ENCODE measurements around the gene L3MBTL4. TPM values are rescaled to one million over a fixed set of nuclear protein-coding genes. Genes with fewer than 3 reads are reported as not detected.

The L3MBTL4 gene
- total and polyA plus RNA-seq, 4 donors, result 0.26 to 4.2 (median 2.0) TPM

GRCh38 chr18:6109743-6110142 is 305.0 kb downstream of the L3MBTL4 start:
- intact Hi-C loops (cut with DNase I), result no loop called here
- WGBS, 2 donors, result 57 to 59% methylated on average over 6 of the region's 6 CpGs

GRCh38 chr18:6107794-6108193 is 306.9 kb downstream of the L3MBTL4 start:
- no peak overlapping the region for H3K4me3 ChIP-seq (ENCODE audit: low read length in 2 of 2)
- DNase-seq, result no peak
- 58 to 70% methylated on average over 6 of the region's 6 CpGs for WGBS, 2 donors
- ATAC-seq (ENCODE audit: low FRiP score), result no peak
- no peaks in the 10 kb centered on the region for H3K27me3 ChIP-seq (ENCODE audit: control insufficient read depth in 1 of 2, insufficient read depth in 2 of 2, low read length in 1 of 2)
- H3K9me3 ChIP-seq (ENCODE audit: control insufficient read depth, low read length), result no peaks in the 10 kb centered on the region
- no peaks in the 10 kb centered on the region for H3K4me1 ChIP-seq (ENCODE audit: control insufficient read depth in 1 of 2, insufficient read depth in 2 of 2, low read length in 2 of 2)
- H3K27ac ChIP-seq (ENCODE audit: low read depth in 1 of 2, low read length in 2 of 2), result no peak overlapping the region
- intact Hi-C loops (cut with DNase I), result no loop called here
- H3K36me3 ChIP-seq (ENCODE audit: control insufficient read depth in 1 of 2, insufficient read depth in 2 of 2, low read length in 1 of 2), result no peaks in the 10 kb centered on the region

More at GRCh38 chr18:6109743-6110142, 305.0 kb downstream of the L3MBTL4 start:
- Histone ChIP-seq H3K27me3 (ENCODE audit: control insufficient read depth in 1 of 2, insufficient read depth in 2 of 2, low read length in 1 of 2) (no peaks in the 10 kb centered on the region), H3K4me3 (ENCODE audit: low read length in 2 of 2) (no peak overlapping the region), H3K27ac (ENCODE audit: low read depth in 1 of 2, low read length in 2 of 2) (no peak overlapping the region), H3K9me3 (ENCODE audit: control insufficient read depth, low read length) (no peaks in the 10 kb centered on the region), H3K36me3 (ENCODE audit: control insufficient read depth in 1 of 2, insufficient read depth in 2 of 2, low read length in 1 of 2) (no peaks in the 10 kb centered on the region), H3K4me1 (ENCODE audit: control insufficient read depth in 1 of 2, insufficient read depth in 2 of 2, low read length in 2 of 2) (no peaks in the 10 kb centered on the region)
- ATAC-seq (ENCODE audit: low FRiP score), result no peak
- peak in 1 of 2 donors; percentile 52 for DNase-seq

GRCh38 chr18:6106091-6106685 is 308.5 kb downstream of the L3MBTL4 start:
- Histone ChIP-seq H3K36me3 (ENCODE audit: control insufficient read depth in 1 of 2, insufficient read depth in 2 of 2, low read length in 1 of 2) (no peaks in the 10 kb centered on the region), H3K27me3 (ENCODE audit: control insufficient read depth in 1 of 2, insufficient read depth in 2 of 2, low read length in 1 of 2) (no peaks in the 10 kb centered on the region), H3K4me1 (ENCODE audit: control insufficient read depth in 1 of 2, insufficient read depth in 2 of 2, low read length in 2 of 2) (no peaks in the 10 kb centered on the region), H3K27ac (ENCODE audit: low read depth in 1 of 2, low read length in 2 of 2) (no peak overlapping the region), H3K4me3 (ENCODE audit: low read length in 2 of 2) (no peak overlapping the region), H3K9me3 (ENCODE audit: control insufficient read depth, low read length) (no peaks in the 10 kb centered on the region)
- intact Hi-C loops (cut with DNase I), result no loop called here
- 35 to 47% methylated on average over 1 of the region's 1 CpG for WGBS, 2 donors
- ATAC-seq (ENCODE audit: low FRiP score) (no peak), DNase-seq (no peak)

- Histone ChIP-seq H3K4me3 (ENCODE audit: low read length in 2 of 2) (no peak overlapping the region), H3K27me3 (ENCODE audit: control insufficient read depth in 1 of 2, insufficient read depth in 2 of 2, low read length in 1 of 2) (no peaks in the 10 kb centered on the region), H3K4me1 (ENCODE audit: control insufficient read depth in 1 of 2, insufficient read depth in 2 of 2, low read length in 2 of 2) (no peaks in the 10 kb centered on the region), H3K27ac (ENCODE audit: low read depth in 1 of 2, low read length in 2 of 2) (no peak overlapping the region), H3K9me3 (ENCODE audit: control insufficient read depth, low read length) (no peaks in the 10 kb centered on the region), H3K36me3 (ENCODE audit: control insufficient read depth in 1 of 2, insufficient read depth in 2 of 2, low read length in 1 of 2) (no peaks in the 10 kb centered on the region)
- 18 to 35% methylated on average over 3 of the region's 3 CpGs for WGBS, 2 donors
- no peak for ATAC-seq (ENCODE audit: low FRiP score)
- intact Hi-C loops (cut with DNase I), result no loop called here
- no peak for DNase-seq
Observed at GRCh38 chr18:6103741-6104140, 311.0 kb downstream of the L3MBTL4 start.

GRCh38 chr18:6096730-6097129 is 318.0 kb downstream of the L3MBTL4 start:
- intact Hi-C loops (cut with DNase I), result no loop called here
- Histone ChIP-seq H3K27me3 (ENCODE audit: control insufficient read depth in 1 of 2, insufficient read depth in 2 of 2, low read length in 1 of 2) (no peaks in the 10 kb centered on the region), H3K27ac (ENCODE audit: low read depth in 1 of 2, low read length in 2 of 2) (no peak overlapping the region), H3K36me3 (ENCODE audit: control insufficient read depth in 1 of 2, insufficient read depth in 2 of 2, low read length in 1 of 2) (no peaks in the 10 kb centered on the region), H3K4me3 (ENCODE audit: low read length in 2 of 2) (no peak overlapping the region), H3K4me1 (ENCODE audit: control insufficient read depth in 1 of 2, insufficient read depth in 2 of 2, low read length in 2 of 2) (no peaks in the 10 kb centered on the region), H3K9me3 (ENCODE audit: control insufficient read depth, low read length) (no peaks in the 10 kb centered on the region)
- DNase-seq (no peak), ATAC-seq (ENCODE audit: low FRiP score) (no peak)

- no peak overlapping the region for H3K4me3 ChIP-seq (ENCODE audit: low read length in 2 of 2)
- ATAC-seq (ENCODE audit: low FRiP score), result no peak
- H3K9me3 ChIP-seq (ENCODE audit: control insufficient read depth, low read length), result no peaks in the 10 kb centered on the region
- intact Hi-C loops (cut with DNase I), result no loop called here
- H3K27me3 ChIP-seq (ENCODE audit: control insufficient read depth in 1 of 2, insufficient read depth in 2 of 2, low read length in 1 of 2), result no peaks in the 10 kb centered on the region
- H3K4me1 ChIP-seq (ENCODE audit: control insufficient read depth in 1 of 2, insufficient read depth in 2 of 2, low read length in 2 of 2), result no peaks in the 10 kb centered on the region
- WGBS, 2 donors, result 74 to 80% methylated on average over 2 of the region's 2 CpGs
- H3K36me3 ChIP-seq (ENCODE audit: control insufficient read depth in 1 of 2, insufficient read depth in 2 of 2, low read length in 1 of 2), result no peaks in the 10 kb centered on the region
- H3K27ac ChIP-seq (ENCODE audit: low read depth in 1 of 2, low read length in 2 of 2), result no peak overlapping the region
- no peak for DNase-seq
Observed at GRCh38 chr18:6088432-6088831, 326.3 kb downstream of the L3MBTL4 start.

GRCh38 chr18:6086731-6087130 is 328.0 kb downstream of the L3MBTL4 start:
- ATAC-seq (ENCODE audit: low FRiP score) (no peak), DNase-seq (no peak)
- Histone ChIP-seq H3K4me3 (ENCODE audit: low read length in 2 of 2) (no peak overlapping the region), H3K27me3 (ENCODE audit: control insufficient read depth in 1 of 2, insufficient read depth in 2 of 2, low read length in 1 of 2) (no peaks in the 10 kb centered on the region), H3K27ac (ENCODE audit: low read depth in 1 of 2, low read length in 2 of 2) (no peak overlapping the region), H3K9me3 (ENCODE audit: control insufficient read depth, low read length) (no peaks in the 10 kb centered on the region), H3K4me1 (ENCODE audit: control insufficient read depth in 1 of 2, insufficient read depth in 2 of 2, low read length in 2 of 2) (no peaks in the 10 kb centered on the region), H3K36me3 (ENCODE audit: control insufficient read depth in 1 of 2, insufficient read depth in 2 of 2, low read length in 1 of 2) (no peaks in the 10 kb centered on the region)
- intact Hi-C loops (cut with DNase I), result no loop called here
- WGBS, 2 donors, result 86% methylated on average over 2 of the region's 2 CpGs

GRCh38 chr18:6079406-6079805 is 335.3 kb downstream of the L3MBTL4 start:
- H3K4me1 ChIP-seq (ENCODE audit: control insufficient read depth in 1 of 2, insufficient read depth in 2 of 2, low read length in 2 of 2), result no peaks in the 10 kb centered on the region
- 38 to 46% methylated on average over 2 of the region's 2 CpGs for WGBS, 2 donors
- no peaks in the 10 kb centered on the region for H3K36me3 ChIP-seq (ENCODE audit: control insufficient read depth in 1 of 2, insufficient read depth in 2 of 2, low read length in 1 of 2)
- intact Hi-C loops (cut with DNase I), result no loop called here
- no peaks in the 10 kb centered on the region for H3K9me3 ChIP-seq (ENCODE audit: control insufficient read depth, low read length)
- H3K27me3 ChIP-seq (ENCODE audit: control insufficient read depth in 1 of 2, insufficient read depth in 2 of 2, low read length in 1 of 2), result no peaks in the 10 kb centered on the region
- ATAC-seq (ENCODE audit: low FRiP score) (no peak), DNase-seq (no peak)
- no peak overlapping the region for H3K27ac ChIP-seq (ENCODE audit: low read depth in 1 of 2, low read length in 2 of 2)
- no peak overlapping the region for H3K4me3 ChIP-seq (ENCODE audit: low read length in 2 of 2)

GRCh38 chr18:6078877-6079276 is 335.8 kb downstream of the L3MBTL4 start:
- Histone ChIP-seq H3K9me3 (ENCODE audit: control insufficient read depth, low read length) (no peaks in the 10 kb centered on the region), H3K36me3 (ENCODE audit: control insufficient read depth in 1 of 2, insufficient read depth in 2 of 2, low read length in 1 of 2) (no peaks in the 10 kb centered on the region), H3K27ac (ENCODE audit: low read depth in 1 of 2, low read length in 2 of 2) (no peak overlapping the region), H3K4me3 (ENCODE audit: low read length in 2 of 2) (no peak overlapping the region), H3K4me1 (ENCODE audit: control insufficient read depth in 1 of 2, insufficient read depth in 2 of 2, low read length in 2 of 2) (no peaks in the 10 kb centered on the region), H3K27me3 (ENCODE audit: control insufficient read depth in 1 of 2, insufficient read depth in 2 of 2, low read length in 1 of 2) (no peaks in the 10 kb centered on the region)
- 83 to 90% methylated on average over 9 of the region's 9 CpGs for WGBS, 2 donors
- no peak for ATAC-seq (ENCODE audit: low FRiP score)
- intact Hi-C loops (cut with DNase I), result no loop called here
- no peak for DNase-seq
